GM23338 (cell line): ENCODE data around the gene ZNF853. TPM values are rescaled to one million over a fixed set of nuclear protein-coding genes. Genes with fewer than 3 reads are reported as not detected.

Experiments used
- ATAC-seq: fragments of 200-7000 bp; cut with Tn5 transposase; 3 replicates; pipeline ENCODE4 v1.9.1; 2020
- DNase-seq: peaks from one replicate; pipeline ENCODE4 v3.0.0-alpha.2; 2015; ENCODE audit warnings: low spot score
- H2AFZ ChIP-seq: fragments of 200-600 bp; sonication (generic); 2 replicates; pipeline ENCODE4 v1.8.0; 2016; ENCODE audit warnings: antibody characterized with exemption, mild to moderate bottlenecking, moderate library complexity
- H3F3A ChIP-seq: fragments of 200-600 bp; sonication (generic); replicated peaks from 2 replicates; pipeline ENCODE4 v1.8.0; 2017; ENCODE audit warnings: antibody characterized with exemption, mixed run types, low read depth
- H3K27ac ChIP-seq: fragments of 200-600 bp; sonication (generic); 2 replicates; pipeline ENCODE4 v1.6.1; 2016; ENCODE audit warnings: low read depth
- H3K27me3 ChIP-seq: fragments of 200-600 bp; sonication (generic); 2 replicates; pipeline ENCODE4 v1.8.0; 2016; ENCODE audit warnings: mild to moderate bottlenecking, mixed run types, moderate library complexity; ENCODE audit not compliant: insufficient read depth
- H3K36me3 ChIP-seq: fragments of 200-600 bp; sonication (generic); 2 replicates; pipeline ENCODE4 v1.8.0; 2016; ENCODE audit warnings: mild to moderate bottlenecking; ENCODE audit not compliant: insufficient read depth
- H3K4me1 ChIP-seq: fragments of 200-600 bp; sonication (generic); 2 replicates; pipeline ENCODE4 v1.8.0; 2016; ENCODE audit warnings: mild to moderate bottlenecking, moderate library complexity; ENCODE audit not compliant: insufficient read depth
- H3K4me2 ChIP-seq: fragments of 200-600 bp; sonication (generic); 2 replicates; pipeline ENCODE4 v1.7.1; 2017; ENCODE audit warnings: mixed run types
- H3K4me3 ChIP-seq: fragments of 200-600 bp; sonication (generic); 2 replicates; pipeline ENCODE4 v1.6.1; 2016; ENCODE audit warnings: mixed run types
- H3K79me2 ChIP-seq: fragments of 200-600 bp; sonication (generic); replicated peaks from 2 replicates; pipeline ENCODE4 v1.8.0; 2017; ENCODE audit warnings: mild to moderate bottlenecking; ENCODE audit not compliant: insufficient read depth
- H3K9me2 ChIP-seq: fragments of 200-600 bp; sonication (generic); 2 replicates; pipeline ENCODE4 v1.8.0; 2017; ENCODE audit not compliant: insufficient read depth
- H4K20me1 ChIP-seq: fragments of 200-600 bp; sonication (generic); replicated peaks from 2 replicates; pipeline ENCODE4 v1.8.0; 2017; ENCODE audit warnings: mild to moderate bottlenecking; ENCODE audit not compliant: insufficient read depth
- H3K27ac Mint-ChIP-seq: 2 replicates; pipeline ENCODE4 v1.8.0; 2020; ENCODE audit warnings: inconsistent platforms, mild to moderate bottlenecking, moderate library complexity, mixed read lengths
- H3K27me3 Mint-ChIP-seq: 3 replicates; pipeline ENCODE4 v1.8.0; 2022; ENCODE audit warnings: low read depth, mild to moderate bottlenecking, moderate library complexity, mixed read lengths, inconsistent platforms; ENCODE audit not compliant: insufficient read depth, poor library complexity
- H3K36me3 Mint-ChIP-seq: 3 replicates; pipeline ENCODE4 v1.8.0; 2021; ENCODE audit warnings: low read depth, mild to moderate bottlenecking, inconsistent platforms, moderate library complexity, mixed read lengths
- H3K4me1 Mint-ChIP-seq: 3 replicates; pipeline ENCODE4 v1.8.0; 2020; ENCODE audit warnings: mild to moderate bottlenecking, inconsistent platforms, mixed read lengths
- H3K4me3 Mint-ChIP-seq: 3 replicates; pipeline ENCODE4 v1.8.0; 2021; ENCODE audit warnings: moderate library complexity, mild to moderate bottlenecking, inconsistent platforms, mixed read lengths
- H3K9me3 Mint-ChIP-seq: 3 replicates; pipeline ENCODE4 v1.8.0; 2020; ENCODE audit warnings: moderate library complexity, mild to moderate bottlenecking, inconsistent platforms, mixed read lengths
- CREB1 ChIP-seq: fragments of 250-450 bp; sonication (Bioruptor Pico); IDR thresholded peaks from 2 replicates; pipeline ENCODE4 v1.5.0; 2020; ENCODE audit warnings: low read depth, mild to moderate bottlenecking, moderate library complexity
- CTCF ChIP-seq, 2 experiments: fragments of 200-600 bp in 1 of 2; sonication (generic) in 1 of 2; conservative IDR thresholded peaks; 2 replicates each; pipeline versions ENCODE4 v1.5.1 to v1.6.1; 2016 to 2017; ENCODE audit warnings: antibody characterized with exemption in 2 of 2, low read depth in 2 of 2, mild to moderate bottlenecking in 2 of 2, moderate library complexity in 1 of 2
- ETS1 ChIP-seq: IDR thresholded peaks from 2 replicates; pipeline ENCODE4 v1.6.1; 2016; ENCODE audit warnings: antibody characterized with exemption
- EZH2 ChIP-seq: fragments of 200-600 bp; sonication (generic); IDR thresholded peaks from one replicate; pipeline ENCODE4 v1.8.0; 2017; ENCODE audit warnings: antibody characterized with exemption, mild to moderate bottlenecking, low read depth; ENCODE audit not compliant: unreplicated experiment
- EZH2phosphoT487 ChIP-seq: fragments of 200-600 bp; sonication (generic); IDR thresholded peaks from one replicate; pipeline ENCODE4 v1.8.1; 2018; ENCODE audit warnings: antibody characterized with exemption; ENCODE audit not compliant: unreplicated experiment
- JUNB ChIP-seq: IDR thresholded peaks from one replicate; pipeline ENCODE4 v1.6.1; 2016; ENCODE audit warnings: antibody characterized with exemption; ENCODE audit not compliant: unreplicated experiment
- NANOG ChIP-seq: IDR thresholded peaks from 2 replicates; pipeline ENCODE4 v1.6.1; 2016; ENCODE audit warnings: antibody characterized with exemption, borderline replicate concordance
- POLR2AphosphoS5 ChIP-seq: IDR thresholded peaks from 2 replicates; pipeline ENCODE4 v1.6.1; 2016; ENCODE audit warnings: antibody characterized with exemption, low read depth
- REST ChIP-seq: IDR thresholded peaks from one replicate; pipeline ENCODE4 v1.6.1; 2018; ENCODE audit warnings: antibody characterized with exemption; ENCODE audit not compliant: unreplicated experiment
- STAT1 ChIP-seq: IDR thresholded peaks from one replicate; pipeline ENCODE4 v1.6.1; 2016; ENCODE audit warnings: antibody characterized with exemption; ENCODE audit not compliant: unreplicated experiment
- ZNF114 ChIP-seq: fragments of 250-450 bp; sonication (Bioruptor Pico); IDR thresholded peaks from 2 replicates; pipeline ENCODE4 v1.5.0; 2020; ENCODE audit warnings: mild to moderate bottlenecking, moderate library complexity
- ZNF331 ChIP-seq: fragments of 250-450 bp; sonication (Bioruptor Pico); IDR thresholded peaks from 2 replicates; pipeline ENCODE4 v1.5.0; 2020; ENCODE audit warnings: low read depth, mild to moderate bottlenecking, moderate library complexity
- polyA plus RNA-seq: library from polyadenylated mRNA; unstranded; fragments of >200 nt; fragmentation: Nextera tagmentation; extraction: Ambion mirVana; gene quantifications from 2 replicates; pipeline ENCODE4 v1.2.1, GENCODE V29; 2016
- total RNA-seq: library from RNA; depleted of rRNA; stranded (reverse); fragments of >200 nt; shearing (Covaris generic); gene quantifications from 2 replicates; pipeline ENCODE4 v1.2.3, GENCODE V29; 2014

The ZNF853 gene
- total and polyA plus RNA-seq, 2 experiments from 2014 or later = 0.32 to 8.9 TPM

GRCh38 chr7:6641305-6642035, 26.1 kb downstream of the ZNF853 start (continued):
- TF ChIP-seq CTCF (conservative IDR thresholded peaks at IDR 0.05; ENCODE audit: low read depth in 2 of 2) (no peak), EZH2phosphoT487 (no peak), STAT1 (no peak), NANOG (no peak)

GRCh38 chr7:6642239-6642839, 26.9 kb downstream of the ZNF853 start:
- no peak overlapping the region for H3K4me3 ChIP-seq
- Mint-ChIP-seq H3K4me1 (peaks cover 18% of the 10 kb centered on the region; the same call in 2 of the 3 replicates), H3K4me3 (no peak overlapping the region), H3K27me3 (peaks cover 24% of the 10 kb centered on the region), H3K27ac (no peak overlapping the region), H3K9me3 (no peaks in the 10 kb centered on the region), H3K36me3 (peaks cover 9% of the 10 kb centered on the region)
- H3F3A ChIP-seq = no peaks in the 10 kb centered on the region
- no peaks in the 10 kb centered on the region for H3K36me3 ChIP-seq
- no peak overlapping the region for H2AFZ ChIP-seq
- DNase-seq (no peak), ATAC-seq (no peak)
- no peak overlapping the region for H3K4me2 ChIP-seq
- H3K27ac ChIP-seq = no peak overlapping the region
- no peaks in the 10 kb centered on the region for H3K9me2 ChIP-seq
- no peaks in the 10 kb centered on the region for H3K27me3 ChIP-seq
- H4K20me1 ChIP-seq = no peaks in the 10 kb centered on the region; the same call in 1 of the 2 replicates
- no peaks in the 10 kb centered on the region; the same call in 1 of the 2 replicates for H3K4me1 ChIP-seq
- H3K79me2 ChIP-seq = no peaks in the 10 kb centered on the region
- TF ChIP-seq JUNB = no peak
- no peak for TF ChIP-seq ZNF114 (CRISPR knock-in tag)
- no peak for TF ChIP-seq EZH2phosphoT487
- no peak for TF ChIP-seq REST
- no peak for TF ChIP-seq CTCF (conservative IDR thresholded peaks at IDR 0.05; ENCODE audit: low read depth in 2 of 2)
- no peak for TF ChIP-seq ZNF331 (CRISPR knock-in tag)
- no peak for TF ChIP-seq EZH2
- TF ChIP-seq ETS1 = no peak
- TF ChIP-seq NANOG = no peak
- no peak for TF ChIP-seq CREB1
- no peak for TF ChIP-seq POLR2AphosphoS5
- TF ChIP-seq STAT1 = no peak
